Activated naive CD4-positive, alpha-beta T cell (primary cell): ENCODE results near the gene ANXA5.
A peak's percentile ranks its signal among the peaks of the same experiment; 100 is the strongest.
"Not testable (repeated sequence)": the region's sequence is repeated elsewhere in the genome, so short reads cannot be mapped to it uniquely, and the experiment has no call there.

Source experiments
- DNase-seq, 4 experiments: peaks; one replicate each; lab custom pipeline; 2025; lab: John Stamatoyannopoulos, UW

The ANXA5 gene

GRCh38 chr4:121696581-121697461, at the start of gene ANXA5:
ANXA5 (minus strand) TSS chr4:121696980; CDS start chr4:121696589, 391 bp downstream.
- DNase-seq: peak in 3 of 4 experiments; percentile 12 to 36 (median 19)

- no peak for DNase-seq
Measured at GRCh38 chr4:121742794-121743193, 46.0 kb upstream of the ANXA5 start.

- DNase-seq: no peak
Measured at GRCh38 chr4:121741751-121742150, 45.0 kb upstream of the ANXA5 start.

- no peak for DNase-seq
Measured at GRCh38 chr4:121740796-121741409, 44.1 kb upstream of the ANXA5 start.

GRCh38 chr4:121739575-121739974, 42.8 kb upstream of the ANXA5 start:
- DNase-seq: no peak

- DNase-seq: no peak
Measured at GRCh38 chr4:121738780-121739535, 42.2 kb upstream of the ANXA5 start.

- no peak for DNase-seq
Measured at GRCh38 chr4:121737846-121738554, 41.2 kb upstream of the ANXA5 start.

- DNase-seq: no peak
Measured at GRCh38 chr4:121736735-121737351, 40.1 kb upstream of the ANXA5 start.

GRCh38 chr4:121734571-121734970, 37.8 kb upstream of the ANXA5 start:
- no peak for DNase-seq

- no peak for DNase-seq
Measured at GRCh38 chr4:121733942-121734341, 37.2 kb upstream of the ANXA5 start.

- DNase-seq: not testable (repeated sequence)
Measured at GRCh38 chr4:121729753-121730152, 33.0 kb upstream of the ANXA5 start.

- no peak for DNase-seq
Measured at GRCh38 chr4:121728798-121729226, 32.0 kb upstream of the ANXA5 start.

- DNase-seq: no peak
Measured at GRCh38 chr4:121728066-121728465, 31.3 kb upstream of the ANXA5 start.

- no peak for DNase-seq
Measured at GRCh38 chr4:121726642-121727268, 30.0 kb upstream of the ANXA5 start.

- DNase-seq: no peak
Measured at GRCh38 chr4:121724671-121725070, 27.9 kb upstream of the ANXA5 start.

- no peak for DNase-seq
Measured at GRCh38 chr4:121721700-121722099, 24.9 kb upstream of the ANXA5 start.

GRCh38 chr4:121720109-121720508, 23.3 kb upstream of the ANXA5 start:
- DNase-seq: no peak

- DNase-seq: no peak
Measured at GRCh38 chr4:121717680-121718237, 21.0 kb upstream of the ANXA5 start.

- DNase-seq: no peak
Measured at GRCh38 chr4:121714548-121714947, 17.8 kb upstream of the ANXA5 start.

- no peak for DNase-seq
Measured at GRCh38 chr4:121712783-121713182, 16.0 kb upstream of the ANXA5 start.
